Heart right ventricle (tissue), 16 donors: ENCODE results near the gene ZFP36L1. TPM values are rescaled to one million over a fixed set of nuclear protein-coding genes. Genes with fewer than 3 reads are reported as not detected.

Experiments used
- ATAC-seq, 8 donors: fragments of 200-7000 bp; cut with Tn5 transposase; one replicate each; pipeline ENCODE4 v1.9.1; 2020; ENCODE audit warnings: mild to moderate bottlenecking in 8 of 8, moderate library complexity in 8 of 8, moderate number of reproducible peaks in 1 of 8
- DNase-seq, 2 donors: peaks; one replicate each; pipeline ENCODE4 v3.0.0-alpha.2; 2020
- H3K27ac ChIP-seq, 10 donors: fragments of 200-600 bp; sonication (generic) in 2 of 10; one replicate each; pipeline versions ENCODE4 v1.5.0 to v1.8.0; 2020 to 2022; ENCODE audit warnings: mild to moderate bottlenecking in 3 of 10
- H3K27me3 ChIP-seq, 7 donors: fragments of 200-600 bp; one replicate each; pipeline ENCODE4 v1.8.0; 2021 to 2022; ENCODE audit warnings: mild to moderate bottlenecking in 2 of 7
- H3K36me3 ChIP-seq, 9 donors: fragments of 200-600 bp; sonication (generic) in 1 of 9; one replicate each; pipeline versions ENCODE4 v1.5.0 to v1.8.0; 2020 to 2022; ENCODE audit warnings: mild to moderate bottlenecking in 2 of 9
- H3K4me1 ChIP-seq, 9 donors: fragments of 200-600 bp; sonication (generic) in 1 of 9; one replicate each; pipeline versions ENCODE4 v1.5.0 to v1.8.0; 2020 to 2022; ENCODE audit warnings: mild to moderate bottlenecking in 4 of 9
- H3K4me3 ChIP-seq, 10 donors: fragments of 200-600 bp; sonication (generic) in 2 of 10; one replicate each; pipeline versions ENCODE4 v1.5.0 to v1.8.0; 2020 to 2022; ENCODE audit warnings: mild to moderate bottlenecking in 7 of 10, moderate library complexity in 2 of 10
- H3K9me3 ChIP-seq, 11 donors: fragments of 200-600 bp in 10 of 11; sonication (generic) in 2 of 11; one replicate each; pipeline versions ENCODE4 v1.5.0 to v1.8.0; 2013 to 2022; ENCODE audit warnings: mild to moderate bottlenecking in 2 of 11, control low read depth in 1 of 11, moderate library complexity in 1 of 11
- CTCF ChIP-seq, 9 donors: fragments of 200-600 bp; sonication (generic) in 2 of 9; IDR thresholded peaks; one replicate each; pipeline versions ENCODE4 v1.5.0 to v1.8.0; 2021 to 2022; ENCODE audit warnings: antibody characterized with exemption in 9 of 9, mild to moderate bottlenecking in 5 of 9, moderate library complexity in 1 of 9
- WGBS, 2 donors: extraction: QIAGEN DNeasy Blood & Tissue Kit; methylation state at CpG; one replicate each; pipeline ENCODE4 v1.1.7; 2013; ENCODE audit warnings: inconsistent platforms in 1 of 2; 5-methylcytosine and 5-hydroxymethylcytosine counted together
- intact Hi-C, 10 donors: fragments of 100-400 bp; cut with DNase I; formaldehyde crosslinking; loops; one replicate each; pipeline versions ENCODE4 v1.11.1 to v1.14.2; 2022
- polyA plus RNA-seq, 2 donors: library from polyadenylated mRNA; stranded (reverse); fragments of 200-250 nt; gene quantifications; one replicate each; pipeline ENCODE4 v1.2.3, GENCODE V29; 2013
- total RNA-seq, 10 donors: library from RNA; stranded (reverse); fragmentation: NEBNext Ultra II Directional in 3 of 10; extraction: Animal tissue kit (Norgen Biotek cat#: 25700) in 3 of 10; gene quantifications; one replicate each; pipeline versions ENCODE4 v1.2.1 to v1.2.4, GENCODE V29; 2021 to 2023
- donor health status: Arrhythmogenic right ventricular cardiomyopathy.
- donor health status: ischemic (EF 13 %, LVEDD 7.1; RV severe dilation, severe dysfunction).
- donor health status: healthy with polysubstance abuse.
- donor health status: DM: no; HTN: yes; CAD: no.
- donor health status: DM: no; HTN: no; CAD: no.
- donor health status: ischemic (EF 25% LVEDD 6.9; RV normal size, moderate dysfunction).
- donor health status: ischemic (EF 25% LVEDD 5.7; RV mildly dilated, moderate dysfunction).
- donor health status: healthy.
- donor health status: DM: yes; HTN: yes; CAD: no.
- donor health status: Ischemic cardiomyopathy.
- donor health status: ischemic (EF 35%, LVEDD 5.7; RV mildly dilated, moderate dysfunction).
- donor health status: nonischemic (EF 11% LVEDD 7.7; RV severe dilation, severe dysfunction).
- donor health status: DM: yes; HTN: yes; CAD: no.
- donor health status: PGD.
- donor health status: ischemic (EF 29% LVEDD 5.4; RV normal size, mild dysfunction).
- donor health status: nonischemic (EF 23%, LVEDD 6.1; RV moderate dilation, normal function).

The ZFP36L1 gene
- total and polyA plus RNA-seq, 12 donors = 40.8 to 127 (median 53.1) TPM

GRCh38 chr14:68756000-68756481 lies 36.8 kb downstream of the ZFP36L1 start:
- ATAC-seq (no peak), DNase-seq (no peak)
- H3K27me3 ChIP-seq = no peaks in the 10 kb centered on the region
- no peaks in the 10 kb centered on the region for H3K36me3 ChIP-seq
- intact Hi-C loops = no loop called here
- no peak for TF ChIP-seq CTCF (IDR thresholded peaks at IDR 0.05)
- H3K4me1 ChIP-seq = peaks cover 7 to 67% (median 44%) of the 10 kb centered on the region in 9 donors
- H3K9me3 ChIP-seq = no peaks in the 10 kb centered on the region
- H3K27ac ChIP-seq = no peak overlapping the region
- 92% methylated on average over 7 of the region's 7 CpGs for WGBS, 2 donors
- no peak overlapping the region for H3K4me3 ChIP-seq

- Histone ChIP-seq H3K36me3 (no peaks in the 10 kb centered on the region), H3K9me3 (no peaks in the 10 kb centered on the region), H3K27ac (no peak overlapping the region), H3K4me1 (peaks cover 7 to 58% (median 35%) of the 10 kb centered on the region in 9 donors), H3K27me3 (no peaks in the 10 kb centered on the region), H3K4me3 (no peak overlapping the region)
- DNase-seq = no peak
- intact Hi-C loops = no loop called here
- TF ChIP-seq CTCF (IDR thresholded peaks at IDR 0.05) = no peak
- no peak for ATAC-seq
- WGBS, 2 donors = 95 to 97% methylated on average over 3 of the region's 3 CpGs
These were observed 37.9 kb downstream of the ZFP36L1 start for GRCh38 chr14:68755016-68755353.

GRCh38 chr14:68753690-68754089 lies 39.2 kb downstream of the ZFP36L1 start:
- H3K36me3 ChIP-seq = no peaks in the 10 kb centered on the region
- H3K4me1 ChIP-seq = peaks cover 7 to 57% (median 28%) of the 10 kb centered on the region in 9 donors
- no peaks in the 10 kb centered on the region for H3K27me3 ChIP-seq
- DNase-seq = no peak
- no peaks in the 10 kb centered on the region for H3K9me3 ChIP-seq
- H3K27ac ChIP-seq = peak overlapping the region in 2 of 10 donors; percentile 4 to 28
- no peak for TF ChIP-seq CTCF (IDR thresholded peaks at IDR 0.05)
- H3K4me3 ChIP-seq = no peak overlapping the region
- 71 to 79% methylated on average over 4 of the region's 4 CpGs for WGBS, 2 donors
- no peak for ATAC-seq
- intact Hi-C loops = no loop called here

- peaks cover 0 to 44% (median 16%) of the 10 kb centered on the region in 9 donors for H3K4me1 ChIP-seq
- ATAC-seq (peak in 1 of 8 donors; percentile 67), DNase-seq (no peak)
- no peaks in the 10 kb centered on the region for H3K36me3 ChIP-seq
- 76 to 77% methylated on average over 6 of the region's 6 CpGs for WGBS, 2 donors
- TF ChIP-seq CTCF (IDR thresholded peaks at IDR 0.05) = no peak
- intact Hi-C loops = no loop called here
- peaks cover 0 to 11% (median 0%) of the 10 kb centered on the region in 7 donors for H3K27me3 ChIP-seq
- no peak overlapping the region for H3K4me3 ChIP-seq
- H3K27ac ChIP-seq = peak overlapping the region in 3 of 10 donors; percentile 41 to 54 (median 46)
- H3K9me3 ChIP-seq = no peaks in the 10 kb centered on the region
These were observed 40.4 kb downstream of the ZFP36L1 start for GRCh38 chr14:68752271-68753006.
